GM15510 (cell line): ENCODE data around the gene SPATA3.

Experiments
- POLR2A ChIP-seq: IDR thresholded peaks from 3 replicates; pipeline ENCODE4 v1.6.1; 2011; ENCODE audit warnings: borderline replicate concordance; ENCODE audit not compliant: insufficient read length; ENCODE audit errors: extremely low read depth

The SPATA3 gene

GRCh38 chr2:230982528-230982927 lies 13.4 kb upstream of the SPATA3 start:
- TF ChIP-seq POLR2A, result no peak

GRCh38 chr2:230983566-230983965 lies 12.4 kb upstream of the SPATA3 start:
- TF ChIP-seq POLR2A, result no peak

GRCh38 chr2:230984393-230985220 lies 11.3 kb upstream of the SPATA3 start:
- no peak for TF ChIP-seq POLR2A

- TF ChIP-seq POLR2A, result peak; percentile 41
Observed at GRCh38 chr2:230985519-230986231, 10.2 kb upstream of the SPATA3 start.

GRCh38 chr2:230986520-230987136 lies 9.3 kb upstream of the SPATA3 start:
- no peak for TF ChIP-seq POLR2A

GRCh38 chr2:230987137-230988020 lies 8.5 kb upstream of the SPATA3 start:
- TF ChIP-seq POLR2A, result peak; percentile 24

- no peak for TF ChIP-seq POLR2A
Observed at GRCh38 chr2:230989731-230990130, 6.2 kb upstream of the SPATA3 start.

GRCh38 chr2:230990131-230990898 lies 5.6 kb upstream of the SPATA3 start:
- TF ChIP-seq POLR2A, result no peak

- TF ChIP-seq POLR2A, result no peak
Observed at GRCh38 chr2:230990899-230991150, 5.1 kb upstream of the SPATA3 start.

- TF ChIP-seq POLR2A, result no peak
Observed at GRCh38 chr2:230991598-230991997, 4.3 kb upstream of the SPATA3 start.

GRCh38 chr2:230996661-230997060 lies 740 bp downstream of the SPATA3 start:
- TF ChIP-seq POLR2A, result no peak

- TF ChIP-seq POLR2A, result no peak
Observed at GRCh38 chr2:230998882-230999281, 3.0 kb downstream of the SPATA3 start.

GRCh38 chr2:230999477-230999876 lies 3.6 kb downstream of the SPATA3 start:
- no peak for TF ChIP-seq POLR2A
